Activated CD4-positive, alpha-beta memory T cell treated with anti-CD3 and anti-CD28 coated beads for 36 hours (primary cell): ENCODE results near the gene BRD3. TPM values are rescaled to one million over a fixed set of nuclear protein-coding genes. Genes with fewer than 3 reads are reported as not detected.
"Not testable (repeated sequence)": the region's sequence is repeated elsewhere in the genome, so short reads cannot be mapped to it uniquely, and the experiment has no call there.

Source experiments
- CTCF ChIA-PET: fragments of 350-600 bp; sonication (Branson Sonifier 250); formaldehyde crosslinking; loops from one replicate; lab custom pipeline; 2021; ENCODE audit warnings: antibody characterized with exemption, inconsistent platforms; lab: Charles Lee
- POLR2A ChIA-PET: fragments of 350-600 bp; sonication (Branson Sonifier 250); formaldehyde crosslinking; loops from one replicate; lab custom pipeline; 2021; ENCODE audit warnings: antibody characterized with exemption; lab: Charles Lee
- DNase-seq: peaks from one replicate; pipeline ENCODE4 v3.0.0-alpha.2; 2020
- H3K27ac Mint-ChIP-seq: one replicate; pipeline ENCODE4 v1.8.0; 2021; ENCODE audit warnings: mixed read lengths
- H3K27me3 Mint-ChIP-seq: one replicate; pipeline ENCODE4 v1.8.0; 2021; ENCODE audit warnings: mixed read lengths
- H3K36me3 Mint-ChIP-seq: one replicate; pipeline ENCODE4 v1.8.0; 2021; ENCODE audit warnings: mixed read lengths
- H3K4me1 Mint-ChIP-seq: one replicate; pipeline ENCODE4 v1.8.0; 2021; ENCODE audit warnings: low read depth, mixed read lengths
- H3K4me3 Mint-ChIP-seq: one replicate; pipeline ENCODE4 v1.8.0; 2021; ENCODE audit warnings: mild to moderate bottlenecking, mixed read lengths
- H3K9me3 Mint-ChIP-seq: one replicate; pipeline ENCODE4 v1.8.0; 2021; ENCODE audit warnings: mixed read lengths
- intact Hi-C: fragments of 100-400 bp; cut with micrococcal nuclease; formaldehyde crosslinking; loops from one replicate; pipeline ENCODE4 v1.15.1; 2023
- total RNA-seq, 2 experiments: library from RNA; stranded (reverse); gene quantifications; one replicate each; pipeline ENCODE4 v1.2.3, GENCODE V29; 2021

The BRD3 gene
- total RNA-seq, 2 experiments from 2014 or later: 29.2 to 30.0 TPM

GRCh38 chr9:133989625-133990365 is 78.0 kb downstream of the BRD3 start:
- Mint-ChIP-seq H3K27me3 (peaks cover 12% of the 10 kb centered on the region), H3K36me3 (no peaks in the 10 kb centered on the region), H3K4me3 (no peak overlapping the region), H3K27ac (no peak overlapping the region), H3K9me3 (no peaks in the 10 kb centered on the region), H3K4me1 (peaks cover 1% of the 10 kb centered on the region)
- intact Hi-C loops: loop anchor here (5.0 kb wide), 1 partner anchor 78 kb away; the partner anchor contains the start of gene BRD3
- no peak for DNase-seq
- ChIA-PET POLR2A (no interaction called here), CTCF (no interaction called here)

GRCh38 chr9:133988771-133989170 is 79.1 kb downstream of the BRD3 start:
- H3K36me3 Mint-ChIP-seq, H3K9me3 Mint-ChIP-seq, H3K4me1 Mint-ChIP-seq, intact Hi-C loops, H3K27me3 Mint-ChIP-seq, CTCF ChIA-PET, H3K4me3 Mint-ChIP-seq, DNase-seq, H3K27ac Mint-ChIP-seq, POLR2A ChIA-PET: not testable (repeated sequence)

- Mint-ChIP-seq H3K27me3 (peaks cover 9% of the 10 kb centered on the region), H3K36me3 (no peaks in the 10 kb centered on the region), H3K9me3 (no peaks in the 10 kb centered on the region), H3K4me1 (no peaks in the 10 kb centered on the region), H3K27ac (no peak overlapping the region), H3K4me3 (no peak overlapping the region)
- intact Hi-C loops: no loop called here
- ChIA-PET POLR2A (no interaction called here), CTCF (no interaction called here)
- DNase-seq: no peak
These were observed 79.7 kb downstream of the BRD3 start for GRCh38 chr9:133987946-133988665.

- H3K27ac Mint-ChIP-seq: no peak overlapping the region
- ChIA-PET POLR2A (no interaction called here), CTCF (no interaction called here)
- no peaks in the 10 kb centered on the region for H3K36me3 Mint-ChIP-seq
- no peak overlapping the region for H3K4me3 Mint-ChIP-seq
- intact Hi-C loops: no loop called here
- no peaks in the 10 kb centered on the region for H3K9me3 Mint-ChIP-seq
- H3K4me1 Mint-ChIP-seq: no peaks in the 10 kb centered on the region
- H3K27me3 Mint-ChIP-seq: peaks cover 9% of the 10 kb centered on the region
- DNase-seq: no peak
These were observed 80.4 kb downstream of the BRD3 start for GRCh38 chr9:133987446-133987788.

GRCh38 chr9:133986774-133987445 is 80.9 kb downstream of the BRD3 start:
- H3K9me3 Mint-ChIP-seq: no peaks in the 10 kb centered on the region
- H3K27me3 Mint-ChIP-seq: peaks cover 9% of the 10 kb centered on the region
- CTCF ChIA-PET: no interaction called here
- DNase-seq: no peak
- intact Hi-C loops: no loop called here
- POLR2A ChIA-PET: no interaction called here
- H3K27ac Mint-ChIP-seq: no peak overlapping the region
- no peak overlapping the region for H3K4me3 Mint-ChIP-seq
- no peaks in the 10 kb centered on the region for H3K36me3 Mint-ChIP-seq
- H3K4me1 Mint-ChIP-seq: no peaks in the 10 kb centered on the region

GRCh38 chr9:133986061-133986460 is 81.8 kb downstream of the BRD3 start:
- DNase-seq: no peak
- H3K27me3 Mint-ChIP-seq: peaks cover 9% of the 10 kb centered on the region
- CTCF ChIA-PET: no interaction called here
- no peak overlapping the region for H3K27ac Mint-ChIP-seq
- no peaks in the 10 kb centered on the region for H3K4me1 Mint-ChIP-seq
- H3K9me3 Mint-ChIP-seq: no peaks in the 10 kb centered on the region
- H3K36me3 Mint-ChIP-seq: no peaks in the 10 kb centered on the region
- intact Hi-C loops: no loop called here
- H3K4me3 Mint-ChIP-seq: no peak overlapping the region
- POLR2A ChIA-PET: no interaction called here

GRCh38 chr9:133982971-133983720 is 84.7 kb downstream of the BRD3 start:
- Mint-ChIP-seq H3K36me3 (no peaks in the 10 kb centered on the region), H3K4me1 (no peaks in the 10 kb centered on the region), H3K4me3 (no peak overlapping the region), H3K27ac (no peak overlapping the region), H3K27me3 (no peaks in the 10 kb centered on the region), H3K9me3 (no peaks in the 10 kb centered on the region)
- POLR2A ChIA-PET: no interaction called here
- intact Hi-C loops: no loop called here
- CTCF ChIA-PET: interaction anchor here (1.4 kb wide), 1 partner anchor 10 kb away, joined by 4 read pairs; no protein-coding TSS in a partner anchor
- DNase-seq: no peak

- H3K36me3 Mint-ChIP-seq: no peaks in the 10 kb centered on the region
- no peak overlapping the region for H3K4me3 Mint-ChIP-seq
- H3K27me3 Mint-ChIP-seq: no peaks in the 10 kb centered on the region
- ChIA-PET POLR2A (no interaction called here), CTCF (no interaction called here)
- H3K4me1 Mint-ChIP-seq: no peaks in the 10 kb centered on the region
- no peak for DNase-seq
- no peak overlapping the region for H3K27ac Mint-ChIP-seq
- no peaks in the 10 kb centered on the region for H3K9me3 Mint-ChIP-seq
- intact Hi-C loops: no loop called here
These were observed 85.7 kb downstream of the BRD3 start for GRCh38 chr9:133981958-133982681.

- ChIA-PET CTCF (no interaction called here), POLR2A (no interaction called here)
- Mint-ChIP-seq H3K36me3 (no peaks in the 10 kb centered on the region), H3K27ac (no peak overlapping the region), H3K27me3 (no peaks in the 10 kb centered on the region), H3K4me1 (no peaks in the 10 kb centered on the region), H3K4me3 (no peak overlapping the region), H3K9me3 (no peaks in the 10 kb centered on the region)
- intact Hi-C loops: no loop called here
- no peak for DNase-seq
These were observed 86.3 kb downstream of the BRD3 start for GRCh38 chr9:133981589-133981957.

- intact Hi-C loops: no loop called here
- Mint-ChIP-seq H3K9me3 (no peaks in the 10 kb centered on the region), H3K36me3 (no peaks in the 10 kb centered on the region), H3K27me3 (no peaks in the 10 kb centered on the region), H3K4me1 (no peaks in the 10 kb centered on the region), H3K27ac (no peak overlapping the region), H3K4me3 (no peak overlapping the region)
- DNase-seq: no peak
- POLR2A ChIA-PET: no interaction called here
- CTCF ChIA-PET: no interaction called here
These were observed 86.8 kb downstream of the BRD3 start for GRCh38 chr9:133980864-133981588.
